Measurements from ENCODE around the gene PUM2.

PUM2 gene

GRCh38 chr2:20361893-20362292 is 11.2 kb upstream of the PUM2 start:
- no peak for TF ChIP-seq ZNF274 (IDR thresholded peaks at IDR 0.05; ENCODE audit: low read depth, low read length)
- no peak overlapping the region for H3K4me3 ChIP-seq (ENCODE audit: low read length)

DNA sequence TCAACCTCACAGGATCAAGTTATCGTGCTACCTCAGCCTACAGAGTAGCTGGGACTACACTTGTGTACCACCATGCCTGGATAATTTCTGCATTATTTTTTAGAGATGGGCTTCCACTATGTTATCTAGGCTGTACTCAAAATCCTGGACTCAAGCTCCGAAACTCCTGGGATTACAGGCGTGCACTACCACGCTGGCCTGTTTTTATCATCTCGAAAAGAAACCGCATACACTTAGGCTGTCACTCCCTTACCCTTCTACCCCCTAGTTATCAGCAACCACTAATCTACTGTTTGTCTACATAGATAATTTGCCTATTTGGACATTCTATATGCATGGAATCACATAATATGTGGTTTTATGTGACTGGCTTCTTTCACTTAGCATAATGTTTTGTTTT is 8.5 kb upstream of the PUM2 start:
- no peak overlapping the region for H3K4me3 ChIP-seq (ENCODE audit: low read length)
- TF ChIP-seq ZNF274 (IDR thresholded peaks at IDR 0.05; ENCODE audit: low read depth, low read length) = no peak

DNA sequence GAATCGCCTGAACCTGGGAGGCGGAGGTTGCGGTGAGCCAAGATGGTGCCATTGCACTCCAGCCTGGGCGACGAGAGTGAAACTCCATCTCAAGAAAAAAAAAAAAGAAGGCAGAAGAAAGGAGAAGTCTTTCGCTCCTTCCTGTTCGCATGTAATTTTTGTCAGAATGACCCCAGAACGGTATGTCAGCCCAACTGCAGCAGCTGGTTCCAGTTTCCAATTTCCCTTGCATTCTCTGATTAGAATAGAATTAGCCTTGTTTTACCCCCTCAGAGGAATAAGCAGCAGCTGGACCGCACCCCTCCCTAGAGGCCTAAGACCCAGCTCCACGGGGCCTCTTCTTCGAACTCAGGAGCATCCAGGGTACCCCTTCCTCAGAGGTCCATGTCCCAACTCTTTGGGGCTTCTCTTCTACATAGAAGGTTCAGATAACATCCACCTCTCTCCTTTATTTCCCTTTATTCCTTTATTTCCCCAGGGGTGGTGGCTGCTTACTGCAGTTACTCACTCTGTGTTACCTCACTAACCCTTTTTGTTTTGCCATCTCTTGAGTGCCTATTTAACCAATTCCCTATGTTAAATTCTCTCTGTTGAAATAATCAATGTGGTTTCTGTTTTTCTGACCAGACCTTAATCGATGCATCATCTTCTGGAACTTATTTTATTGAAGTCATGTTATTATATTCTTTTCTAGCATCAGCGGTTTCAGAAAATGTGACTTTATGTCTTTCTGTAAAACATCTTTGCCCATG is 7.2 kb upstream of the PUM2 start:
- TF ChIP-seq ZNF274 (IDR thresholded peaks at IDR 0.05; ENCODE audit: low read depth, low read length) = no peak
- H3K4me3 ChIP-seq (ENCODE audit: low read length) = no peak overlapping the region

- no peak overlapping the region for H3K4me3 ChIP-seq (ENCODE audit: low read length)
- TF ChIP-seq ZNF274 (IDR thresholded peaks at IDR 0.05; ENCODE audit: low read depth, low read length) = no peak
Measured at GRCh38 chr2:20356042-20356441, 5.4 kb upstream of the PUM2 start.

DNA sequence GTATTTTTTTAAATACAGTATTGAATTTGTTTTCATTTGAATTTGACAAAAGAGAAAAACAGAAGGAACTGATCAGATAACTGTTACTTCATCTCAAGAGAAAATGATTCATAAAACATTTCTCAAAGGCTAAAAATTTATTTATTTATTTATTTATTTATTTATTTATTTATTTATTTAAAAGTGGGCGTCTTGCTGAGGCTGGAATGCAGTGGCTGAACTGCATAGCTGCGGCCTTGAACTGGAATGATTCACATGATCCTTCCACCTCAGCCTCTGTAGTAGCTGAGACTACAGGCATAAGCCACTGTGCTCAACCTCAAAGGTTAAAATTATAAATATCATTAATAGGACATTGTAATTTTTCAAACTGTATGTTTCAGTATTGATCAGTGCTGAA is 4.5 kb upstream of the PUM2 start:
- no peak overlapping the region for H3K4me3 ChIP-seq (ENCODE audit: low read length)
- no peak for TF ChIP-seq ZNF274 (IDR thresholded peaks at IDR 0.05; ENCODE audit: low read depth, low read length)

- H3K4me3 ChIP-seq (ENCODE audit: low read length) = no peak overlapping the region
- no peak for TF ChIP-seq ZNF274 (IDR thresholded peaks at IDR 0.05; ENCODE audit: low read depth, low read length)
Measured at GRCh38 chr2:20353241-20353992, 2.8 kb upstream of the PUM2 start.

DNA sequence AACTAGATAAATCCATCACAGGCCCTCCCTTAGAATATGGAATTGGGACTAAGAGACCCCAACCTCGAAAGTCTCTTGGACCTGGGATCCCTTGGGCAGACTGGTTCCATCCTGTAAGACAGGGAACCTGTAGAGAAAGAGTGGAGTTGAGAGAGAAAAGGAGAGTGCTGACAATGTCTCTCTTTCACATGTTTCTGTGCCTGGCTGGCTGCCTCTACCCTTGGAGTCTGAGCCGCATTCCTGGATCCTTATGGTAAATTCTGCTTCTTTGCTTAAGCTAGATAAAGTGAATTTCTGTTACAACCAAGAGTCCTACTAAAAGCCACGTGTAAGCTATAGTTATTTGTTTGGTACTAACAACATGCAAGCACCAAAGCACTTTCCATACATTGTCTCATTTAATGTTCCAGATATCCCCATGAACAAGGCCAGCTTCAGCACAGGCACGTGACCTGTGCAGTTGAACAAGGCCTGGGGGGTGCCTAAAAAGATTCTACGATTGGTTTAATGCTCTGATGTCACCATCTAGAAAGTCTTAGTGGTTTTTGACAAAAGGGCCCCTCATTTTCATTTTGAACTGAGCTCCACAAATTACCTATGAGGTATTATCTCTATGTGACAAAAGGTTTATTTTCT is 2.1 kb upstream of the PUM2 start:
- no peak for TF ChIP-seq ZNF274 (IDR thresholded peaks at IDR 0.05; ENCODE audit: low read depth, low read length)
- H3K4me3 ChIP-seq (ENCODE audit: low read length) = no peak overlapping the region

- no peak for TF ChIP-seq ZNF274 (IDR thresholded peaks at IDR 0.05; ENCODE audit: low read depth, low read length)
- H3K4me3 ChIP-seq (ENCODE audit: low read length) = peak overlapping the region; percentile 59; the same call in 1 of the 2 replicates
Measured at GRCh38 chr2:20352230-20352578, 1.6 kb upstream of the PUM2 start.

DNA sequence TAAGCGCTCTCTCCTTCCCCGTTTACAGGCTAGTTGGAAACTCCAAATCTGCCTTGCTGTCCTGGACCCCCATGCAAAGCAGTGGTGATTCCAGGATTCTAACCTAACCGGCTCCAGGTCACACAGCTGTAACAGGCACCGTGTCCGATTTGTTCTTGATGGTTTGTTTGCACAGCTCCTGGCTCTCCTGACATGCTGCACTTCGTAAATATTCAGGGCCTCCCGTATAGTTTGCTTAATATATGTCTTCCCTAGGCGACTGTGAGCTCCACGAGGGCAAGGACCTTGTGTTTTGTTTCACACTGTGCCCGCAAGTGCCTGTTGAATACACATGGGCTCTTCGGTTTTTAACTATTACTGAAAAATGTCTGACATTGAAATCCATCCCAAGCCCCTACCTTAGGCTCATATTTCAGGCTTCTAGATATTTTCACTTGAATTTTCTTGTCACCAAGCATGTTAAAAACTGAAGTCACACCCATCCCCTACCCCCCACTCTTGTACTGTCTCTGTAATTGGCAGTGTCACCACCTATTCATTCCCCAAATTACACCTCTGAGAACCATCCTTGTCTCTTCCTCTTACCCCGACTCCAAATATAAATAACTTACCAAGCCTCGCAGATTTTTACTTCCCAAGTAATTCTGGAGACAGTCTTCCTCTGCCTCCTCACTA is 1.0 kb upstream of the PUM2 start:
- TF ChIP-seq ZNF274 (IDR thresholded peaks at IDR 0.05; ENCODE audit: low read depth, low read length) = no peak
- peak overlapping the region; percentile 59; the same call in 1 of the 2 replicates for H3K4me3 ChIP-seq (ENCODE audit: low read length)

- no peak for TF ChIP-seq ZNF274 (IDR thresholded peaks at IDR 0.05; ENCODE audit: low read depth, low read length)
- peak overlapping the region; percentile 81 for H3K4me3 ChIP-seq (ENCODE audit: low read length)
Measured at GRCh38 chr2:20350041-20350712, 467 bp downstream of the PUM2 start.

DNA sequence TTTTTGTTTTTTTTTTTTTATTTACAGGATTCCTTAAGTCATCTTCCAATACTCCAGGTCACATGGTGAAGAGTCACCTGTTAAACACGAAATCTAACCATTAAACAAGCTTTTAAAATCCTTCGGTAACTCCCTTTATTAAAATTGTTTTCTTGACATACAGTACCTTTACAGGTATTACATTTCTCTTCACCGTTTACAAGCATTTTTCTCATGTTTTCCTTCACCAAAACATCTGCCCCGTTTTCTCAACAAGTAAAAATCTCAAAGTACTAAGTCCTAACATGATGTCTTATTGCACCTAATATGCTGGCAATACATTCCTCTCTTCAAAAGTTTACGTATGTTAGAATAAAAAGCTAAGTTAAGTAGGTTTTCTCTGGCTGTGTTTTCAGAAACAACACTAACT is 1.1 kb downstream of the PUM2 start:
- H3K4me3 ChIP-seq (ENCODE audit: low read length) = peak overlapping the region; percentile 81
- no peak for TF ChIP-seq ZNF274 (IDR thresholded peaks at IDR 0.05; ENCODE audit: low read depth, low read length)

DNA sequence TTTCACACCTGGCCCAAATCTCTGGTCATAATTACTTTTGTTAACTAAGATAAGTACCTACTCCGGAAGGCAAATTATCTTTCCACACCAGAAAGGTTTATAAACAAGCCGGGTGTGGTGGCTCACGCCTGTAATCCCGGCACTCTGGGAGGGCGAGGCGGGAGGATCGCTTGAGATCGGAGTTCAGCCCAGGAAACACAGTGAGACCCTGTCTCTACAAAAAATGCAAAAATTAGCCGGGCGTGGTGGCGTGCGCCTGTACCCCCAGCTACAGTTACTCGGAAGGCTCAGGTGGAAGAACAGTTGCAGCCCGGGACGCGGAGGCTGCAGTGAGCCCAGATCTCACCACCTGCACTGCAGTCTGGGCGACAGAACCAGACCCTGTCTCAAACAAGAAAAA is 2.1 kb downstream of the PUM2 start:
- no peak for TF ChIP-seq ZNF274 (IDR thresholded peaks at IDR 0.05; ENCODE audit: low read depth, low read length)
- peak overlapping the region; percentile 81 for H3K4me3 ChIP-seq (ENCODE audit: low read length)

DNA sequence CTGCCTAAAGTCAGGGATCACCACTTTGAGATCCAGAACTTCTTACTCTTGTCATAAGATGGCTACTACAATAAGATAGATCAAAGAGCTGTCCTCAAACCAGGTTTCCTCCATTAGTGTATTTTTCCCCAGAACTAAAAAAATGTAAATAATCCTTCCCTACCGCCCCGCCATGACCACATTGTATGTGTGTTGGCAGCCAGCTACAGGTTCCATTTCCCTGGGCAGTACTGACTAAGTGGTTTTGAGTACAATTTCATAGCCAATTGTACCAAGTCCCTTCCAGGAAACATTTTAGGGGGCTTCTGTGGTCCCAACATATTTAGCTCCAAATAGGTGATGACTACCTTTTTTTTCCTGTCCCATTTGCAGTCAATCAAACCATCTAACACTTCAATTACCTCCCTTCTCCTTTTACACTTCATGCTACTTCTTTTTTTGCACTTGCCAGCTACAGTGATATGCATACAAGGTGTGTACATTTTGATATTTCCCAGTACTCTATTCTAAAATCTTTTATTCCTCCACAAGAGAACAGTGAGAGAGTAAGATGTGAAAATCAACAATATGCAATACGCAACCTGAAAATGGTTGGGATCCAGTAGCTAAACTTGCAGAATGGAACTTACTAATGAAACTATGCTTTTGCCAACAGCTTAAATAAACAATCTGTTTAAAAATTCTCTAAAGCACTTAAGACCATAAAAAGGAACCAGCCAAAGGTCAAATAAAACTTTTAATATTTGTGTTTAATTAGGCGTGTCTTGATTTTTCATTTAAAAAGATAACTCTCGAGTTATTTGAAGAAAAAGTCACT is 3.9 kb downstream of the PUM2 start:
- TF ChIP-seq ZNF274 (IDR thresholded peaks at IDR 0.05; ENCODE audit: low read depth, low read length) = no peak

More for the DNA sequence above, 3.9 kb downstream of the PUM2 start:
- H3K4me3 ChIP-seq (ENCODE audit: low read length) = no peak overlapping the region

All from GM08714 (cell line).